C4-2B (cell line): ENCODE measurements around the gene ADIPOQ.

ENCODE experiments used
- ZFX ChIP-seq: fragments of 450-650 bp; IDR thresholded peaks from 2 replicates; pipeline ENCODE4 v1.6.1; 2017
- TF ChIP-seq, protein P1 (sequence below): fragments of 450-650 bp; conservative IDR thresholded peaks from 2 replicates; pipeline ENCODE4 v1.5.1; 2017; ENCODE audit warnings: mild to moderate bottlenecking

DNA sequence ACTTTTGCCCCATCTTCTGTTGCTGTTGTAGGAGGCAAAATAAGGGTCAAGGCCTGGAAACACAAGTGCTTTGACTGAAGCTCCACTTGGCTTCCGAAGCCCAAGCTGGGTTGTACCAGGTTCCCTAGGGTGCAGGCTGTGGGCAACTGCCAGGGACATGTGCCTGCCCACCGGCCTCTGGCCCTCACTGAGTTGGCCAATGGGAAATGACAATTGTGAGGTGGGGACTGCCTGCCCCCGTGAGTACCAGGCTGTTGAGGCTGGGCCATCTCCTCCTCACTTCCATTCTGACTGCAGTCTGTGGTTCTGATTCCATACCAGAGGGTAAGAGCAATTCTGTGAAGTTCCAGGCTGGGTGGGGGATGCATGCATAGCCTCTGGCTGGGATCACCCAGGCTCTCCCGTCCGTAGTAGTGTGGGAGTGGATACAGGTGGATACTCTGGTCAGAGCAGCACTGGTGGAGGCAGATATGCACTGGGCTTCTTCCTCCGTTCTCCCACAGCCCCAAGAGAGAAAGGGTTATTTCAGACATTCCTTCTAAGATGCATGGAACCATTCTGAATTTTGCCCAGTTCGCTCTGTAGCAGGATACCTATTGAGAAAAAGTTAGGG is at the start of gene ADIPOQ:
- TF ChIP-seq, protein P1, sequence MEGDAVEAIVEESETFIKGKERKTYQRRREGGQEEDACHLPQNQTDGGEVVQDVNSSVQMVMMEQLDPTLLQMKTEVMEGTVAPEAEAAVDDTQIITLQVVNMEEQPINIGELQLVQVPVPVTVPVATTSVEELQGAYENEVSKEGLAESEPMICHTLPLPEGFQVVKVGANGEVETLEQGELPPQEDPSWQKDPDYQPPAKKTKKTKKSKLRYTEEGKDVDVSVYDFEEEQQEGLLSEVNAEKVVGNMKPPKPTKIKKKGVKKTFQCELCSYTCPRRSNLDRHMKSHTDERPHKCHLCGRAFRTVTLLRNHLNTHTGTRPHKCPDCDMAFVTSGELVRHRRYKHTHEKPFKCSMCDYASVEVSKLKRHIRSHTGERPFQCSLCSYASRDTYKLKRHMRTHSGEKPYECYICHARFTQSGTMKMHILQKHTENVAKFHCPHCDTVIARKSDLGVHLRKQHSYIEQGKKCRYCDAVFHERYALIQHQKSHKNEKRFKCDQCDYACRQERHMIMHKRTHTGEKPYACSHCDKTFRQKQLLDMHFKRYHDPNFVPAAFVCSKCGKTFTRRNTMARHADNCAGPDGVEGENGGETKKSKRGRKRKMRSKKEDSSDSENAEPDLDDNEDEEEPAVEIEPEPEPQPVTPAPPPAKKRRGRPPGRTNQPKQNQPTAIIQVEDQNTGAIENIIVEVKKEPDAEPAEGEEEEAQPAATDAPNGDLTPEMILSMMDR = no peak
- TF ChIP-seq ZFX = no peak
